ENCODE results near the gene TUNAR. TPM values are rescaled to one million over a fixed set of nuclear protein-coding genes. Genes with fewer than 3 reads are reported as not detected.

TUNAR gene
- total RNA-seq, 1 donor from 2014 or later = not detected

DNA sequence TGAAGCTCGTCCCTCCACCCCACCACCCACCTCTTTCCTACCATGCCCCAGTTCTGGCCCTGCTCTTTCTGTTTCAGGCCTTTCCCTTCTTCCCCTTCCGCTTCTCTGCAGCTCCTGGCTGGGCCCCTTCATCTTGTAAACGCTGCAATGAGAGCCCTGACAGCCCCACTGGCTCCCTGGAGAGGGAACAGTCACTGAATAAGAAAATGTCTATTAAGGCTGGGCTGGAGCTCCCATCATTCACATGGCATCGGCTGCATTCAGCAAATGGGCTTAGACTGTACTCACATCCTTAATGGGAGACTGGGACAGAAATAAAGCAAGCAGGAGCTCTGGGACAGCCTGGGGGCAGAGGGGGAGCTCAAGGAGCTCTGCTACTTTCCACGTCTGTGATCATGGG is 45.2 kb upstream of the TUNAR start:
- Mint-ChIP-seq H3K4me3 (ENCODE audit: unreplicated experiment) (no peak overlapping the region), H3K36me3 (ENCODE audit: low read depth) (no peaks in the 10 kb centered on the region), H3K9me3 (ENCODE audit: low read depth) (peaks cover 6% of the 10 kb centered on the region), H3K27ac (ENCODE audit: unreplicated experiment) (no peak overlapping the region), H3K4me1 (ENCODE audit: low read depth) (peaks cover 12% of the 10 kb centered on the region), H3K27me3 (ENCODE audit: low read depth) (peaks cover 2% of the 10 kb centered on the region)
- DNase-seq (ENCODE audit: low spot score) = no peak
- no peak for TF ChIP-seq CTCF (IDR thresholded peaks at IDR 0.05)

DNA sequence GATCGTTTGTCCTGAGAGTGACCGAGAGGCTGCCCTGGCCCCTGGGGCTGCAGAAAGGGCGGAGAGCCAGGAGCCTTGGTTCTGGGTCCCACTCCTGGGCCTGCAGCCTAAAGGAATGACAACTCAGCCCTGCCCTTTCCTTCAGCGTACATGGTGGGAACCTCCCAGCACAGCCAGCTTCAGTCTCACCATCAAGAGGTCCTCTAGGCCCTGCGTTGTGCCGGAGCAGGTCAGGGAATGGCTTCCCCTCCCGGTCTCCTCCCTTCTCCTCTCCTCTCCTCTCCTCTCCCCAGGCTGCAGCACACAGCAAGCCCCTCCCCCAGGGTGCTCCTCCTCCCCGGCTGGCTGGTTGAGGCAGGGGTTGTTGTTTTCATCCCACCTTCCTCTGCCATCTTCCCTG is 44.6 kb upstream of the TUNAR start:
- no peaks in the 10 kb centered on the region for H3K36me3 Mint-ChIP-seq (ENCODE audit: low read depth)
- DNase-seq (ENCODE audit: low spot score) = no peak
- H3K4me1 Mint-ChIP-seq (ENCODE audit: low read depth) = peaks cover 12% of the 10 kb centered on the region
- no peak for TF ChIP-seq CTCF (IDR thresholded peaks at IDR 0.05)
- no peak overlapping the region for H3K27ac Mint-ChIP-seq (ENCODE audit: unreplicated experiment)
- H3K9me3 Mint-ChIP-seq (ENCODE audit: low read depth) = peaks cover 6% of the 10 kb centered on the region
- no peaks in the 10 kb centered on the region for H3K27me3 Mint-ChIP-seq (ENCODE audit: low read depth)
- no peak overlapping the region for H3K4me3 Mint-ChIP-seq (ENCODE audit: unreplicated experiment)

- Mint-ChIP-seq H3K4me1 (ENCODE audit: low read depth) (peaks cover 12% of the 10 kb centered on the region), H3K27me3 (ENCODE audit: low read depth) (no peaks in the 10 kb centered on the region), H3K36me3 (ENCODE audit: low read depth) (no peaks in the 10 kb centered on the region), H3K4me3 (ENCODE audit: unreplicated experiment) (no peak overlapping the region), H3K9me3 (ENCODE audit: low read depth) (peaks cover 4% of the 10 kb centered on the region), H3K27ac (ENCODE audit: unreplicated experiment) (no peak overlapping the region)
- DNase-seq (ENCODE audit: low spot score) = no peak
- no peak for TF ChIP-seq CTCF (IDR thresholded peaks at IDR 0.05)
Observed at GRCh38 chr14:95833429-95833828, 43.2 kb upstream of the TUNAR start.

GRCh38 chr14:95834496-95834895 is 42.1 kb upstream of the TUNAR start:
- Mint-ChIP-seq H3K27me3 (ENCODE audit: low read depth) (no peaks in the 10 kb centered on the region), H3K4me1 (ENCODE audit: low read depth) (peaks cover 12% of the 10 kb centered on the region), H3K4me3 (ENCODE audit: unreplicated experiment) (no peak overlapping the region), H3K9me3 (ENCODE audit: low read depth) (peaks cover 3% of the 10 kb centered on the region), H3K27ac (ENCODE audit: unreplicated experiment) (no peak overlapping the region), H3K36me3 (ENCODE audit: low read depth) (no peaks in the 10 kb centered on the region)
- no peak for DNase-seq (ENCODE audit: low spot score)
- no peak for TF ChIP-seq CTCF (IDR thresholded peaks at IDR 0.05)

DNA sequence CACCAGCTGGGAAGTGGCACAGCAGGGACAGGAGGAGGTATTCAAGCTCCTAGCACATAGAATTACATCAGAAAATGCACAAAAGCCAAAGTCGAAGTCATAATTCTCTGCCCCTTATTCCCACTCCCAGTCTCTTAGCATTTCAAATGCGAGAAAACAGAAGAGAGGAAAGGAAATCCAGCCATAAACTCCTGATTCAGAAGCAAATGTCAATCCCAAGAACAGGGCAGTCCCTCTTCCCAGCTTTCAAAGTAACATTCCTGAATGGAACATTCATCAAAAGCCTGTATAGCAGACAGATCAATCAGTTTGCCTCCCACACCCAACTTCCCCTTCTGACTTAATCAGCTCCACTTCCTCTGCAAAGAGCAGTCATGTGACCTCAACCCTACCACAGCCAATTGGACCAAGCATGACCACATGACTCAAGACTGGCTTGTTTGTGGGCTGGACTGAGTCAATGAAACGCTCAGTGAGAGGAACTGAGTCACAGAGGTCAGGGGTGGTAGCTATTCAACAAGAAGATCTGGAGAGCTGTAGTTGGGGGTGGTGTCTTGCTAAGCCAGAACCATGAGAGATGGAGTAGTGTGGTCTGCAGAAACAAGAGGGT is 41.4 kb upstream of the TUNAR start:
- Mint-ChIP-seq H3K36me3 (ENCODE audit: low read depth) (no peaks in the 10 kb centered on the region), H3K4me1 (ENCODE audit: low read depth) (peaks cover 12% of the 10 kb centered on the region), H3K4me3 (ENCODE audit: unreplicated experiment) (no peak overlapping the region), H3K9me3 (ENCODE audit: low read depth) (peaks cover 3% of the 10 kb centered on the region), H3K27ac (ENCODE audit: unreplicated experiment) (no peak overlapping the region), H3K27me3 (ENCODE audit: low read depth) (no peaks in the 10 kb centered on the region)
- DNase-seq (ENCODE audit: low spot score) = no peak
- TF ChIP-seq CTCF (IDR thresholded peaks at IDR 0.05) = no peak

Measured in chondrocyte (in vitro differentiated cells).